HepG2 (cell line): ENCODE data around the gene GADD45B. TPM values are rescaled to one million over a fixed set of nuclear protein-coding genes. Genes with fewer than 3 reads are reported as not detected.

Experiments used
- ARID5B ChIP-seq: IDR thresholded peaks from 2 replicates; pipeline ENCODE4 v1.4.0; 2020; ENCODE audit warnings: mild to moderate bottlenecking, missing genetic modification reagents
- ELK4 ChIP-seq: sonication (generic); formaldehyde crosslinking; IDR thresholded peaks from 2 replicates; pipeline ENCODE4 v1.9.0; 2021; ENCODE audit warnings: missing genetic modification reagents, borderline replicate concordance
- EP300 ChIP-seq, 3 experiments: sonication (generic) in 1 of 3; formaldehyde crosslinking in 1 of 3; IDR thresholded peaks; 2 replicates each; pipeline versions ENCODE4 v1.5.1 to v1.6.1; 2011 to 2020; ENCODE audit warnings: low read depth in 2 of 3, low read length in 2 of 3, borderline replicate concordance in 1 of 3, improper control_type of control experiment in 1 of 3, mild to moderate bottlenecking in 1 of 3, missing genetic modification reagents in 1 of 3, moderate library complexity in 1 of 3
- HNRNPK ChIP-seq: fragments of 200-400 bp; formaldehyde crosslinking; IDR thresholded peaks from 2 replicates; pipeline ENCODE4 v1.6.1; 2018; ENCODE audit warnings: low read length, low read depth, moderate library complexity, mild to moderate bottlenecking; ENCODE audit not compliant: poor library complexity, severe bottlenecking
- SALL2 ChIP-seq: sonication (generic); formaldehyde crosslinking; IDR thresholded peaks from 2 replicates; pipeline ENCODE4 v1.8.1; 2023; ENCODE audit warnings: mild to moderate bottlenecking, missing genetic modification reagents, inconsistent platforms
- SRY ChIP-seq: sonication (generic); formaldehyde crosslinking; IDR thresholded peaks from 2 replicates; pipeline ENCODE4 v1.8.0; 2022; ENCODE audit warnings: mild to moderate bottlenecking, missing genetic modification reagents
- TOPORS ChIP-seq: sonication (generic); formaldehyde crosslinking; IDR thresholded peaks from 2 replicates; pipeline ENCODE4 v1.8.0; 2023; ENCODE audit warnings: mild to moderate bottlenecking, missing genetic modification reagents
- TP53 ChIP-seq: sonication (generic); formaldehyde crosslinking; conservative IDR thresholded peaks from 2 replicates; pipeline ENCODE4 v1.4.0; 2020; ENCODE audit warnings: missing genetic modification reagents
- ZBTB21 ChIP-seq: sonication (generic); formaldehyde crosslinking; IDR thresholded peaks from 2 replicates; pipeline ENCODE4 v1.4.0; 2020; ENCODE audit warnings: missing genetic modification reagents
- ZFP36L1 ChIP-seq: sonication (generic); formaldehyde crosslinking; IDR thresholded peaks from 2 replicates; pipeline ENCODE4 v1.8.0; 2022; ENCODE audit warnings: mild to moderate bottlenecking, missing genetic modification reagents, moderate library complexity
- ZFY ChIP-seq: sonication (generic); formaldehyde crosslinking; IDR thresholded peaks from 2 replicates; pipeline ENCODE4 v1.4.0; 2020; ENCODE audit warnings: missing genetic modification reagents
- ZNF724P ChIP-seq: sonication (generic); formaldehyde crosslinking; IDR thresholded peaks from 2 replicates; pipeline ENCODE4 v1.8.0; 2022; ENCODE audit warnings: missing genetic modification reagents, borderline replicate concordance
- ZNF773 ChIP-seq: sonication (generic); formaldehyde crosslinking; IDR thresholded peaks from 2 replicates; pipeline ENCODE4 v1.4.0; 2020; ENCODE audit warnings: missing genetic modification reagents, borderline replicate concordance
- polyA plus RNA-seq, 8 experiments: library from polyadenylated mRNA; depleted of rRNA in 3 of 8; stranded (reverse) in 7 of 8; unstranded in 1 of 8; fragments of >200 nt; fragmentation: Illumina TruSeq in 4 of 8; extraction: Trizol in 4 of 8; gene quantifications; 2 replicates each; pipeline versions ENCODE4 v1.2.1 to v1.2.3, GENCODE V29; 2011 to 2016; ENCODE audit warnings: low read depth in 4 of 8, missing spikeins in 1 of 8, mixed read lengths in 1 of 8; ENCODE audit not compliant: insufficient read depth in 1 of 8
- total RNA-seq, 5 experiments: library from RNA; depleted of rRNA; stranded (reverse); fragments of >200 nt; fragmentation: Illumina TruSeq; extraction: Trizol; gene quantifications; 2 replicates each; pipeline ENCODE4 v1.2.3, GENCODE V29; 2016; ENCODE audit warnings: low read depth in 1 of 5
- TF ChIP-seq, protein P1 (sequence below): fragments of 450-650 bp; IDR thresholded peaks from 2 replicates; pipeline ENCODE4 v1.6.1; 2017; ENCODE audit warnings: mild to moderate bottlenecking
- TF ChIP-seq, protein P2 (sequence below): sonication (generic); formaldehyde crosslinking; IDR thresholded peaks from 2 replicates; pipeline ENCODE4 v1.4.0; 2020; ENCODE audit warnings: missing genetic modification reagents

The GADD45B gene
- total and polyA plus RNA-seq, 2 of the 13 experiments (the other 11 are each of a cell fraction or from before 2014, with no cell fraction given), result 4.6 to 34.1 TPM

DNA sequence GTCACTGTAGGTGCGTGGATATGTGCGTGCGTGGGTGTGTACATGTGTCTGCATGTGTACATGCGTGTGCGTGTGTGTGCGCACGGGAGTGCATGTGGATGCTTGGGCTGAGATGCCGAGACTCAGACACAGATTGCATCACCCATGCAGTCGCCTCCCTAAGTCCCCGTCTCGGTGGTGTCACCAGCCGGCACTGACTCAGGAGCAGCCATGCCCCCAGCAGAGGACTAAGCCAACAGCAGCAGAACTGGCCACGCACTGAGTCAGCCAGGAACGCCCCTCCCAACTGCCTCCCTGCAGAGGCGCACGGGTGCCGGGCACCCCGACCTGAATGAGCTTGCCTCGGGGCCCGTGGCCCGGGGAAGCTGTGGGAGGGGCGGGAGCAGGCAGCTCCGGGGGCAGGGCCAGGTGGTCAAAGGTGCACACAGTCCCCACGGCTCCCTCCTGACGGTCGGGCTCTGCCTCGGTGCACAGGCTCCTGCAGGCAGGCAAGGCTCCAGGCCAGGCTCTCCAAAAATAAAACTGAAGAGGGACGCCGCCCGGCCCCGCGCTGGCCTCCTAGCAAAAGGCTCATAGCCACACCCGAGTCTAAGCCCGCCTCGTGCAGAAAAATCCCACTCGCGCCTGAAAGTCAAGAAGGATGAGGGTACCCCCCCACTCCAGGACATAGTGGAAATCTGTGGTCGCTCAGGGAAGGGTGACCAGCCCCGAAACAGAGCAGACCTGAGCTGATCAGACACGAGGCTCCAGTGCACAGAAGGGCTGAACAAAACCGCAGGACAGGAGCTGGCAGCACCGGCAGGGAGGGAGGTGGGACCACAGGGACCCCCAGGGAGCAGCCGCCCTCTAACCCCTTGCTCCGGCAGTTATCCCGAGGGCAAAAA, 49.2 kb downstream of the GADD45B start (continued):
- TF ChIP-seq, protein P1, sequence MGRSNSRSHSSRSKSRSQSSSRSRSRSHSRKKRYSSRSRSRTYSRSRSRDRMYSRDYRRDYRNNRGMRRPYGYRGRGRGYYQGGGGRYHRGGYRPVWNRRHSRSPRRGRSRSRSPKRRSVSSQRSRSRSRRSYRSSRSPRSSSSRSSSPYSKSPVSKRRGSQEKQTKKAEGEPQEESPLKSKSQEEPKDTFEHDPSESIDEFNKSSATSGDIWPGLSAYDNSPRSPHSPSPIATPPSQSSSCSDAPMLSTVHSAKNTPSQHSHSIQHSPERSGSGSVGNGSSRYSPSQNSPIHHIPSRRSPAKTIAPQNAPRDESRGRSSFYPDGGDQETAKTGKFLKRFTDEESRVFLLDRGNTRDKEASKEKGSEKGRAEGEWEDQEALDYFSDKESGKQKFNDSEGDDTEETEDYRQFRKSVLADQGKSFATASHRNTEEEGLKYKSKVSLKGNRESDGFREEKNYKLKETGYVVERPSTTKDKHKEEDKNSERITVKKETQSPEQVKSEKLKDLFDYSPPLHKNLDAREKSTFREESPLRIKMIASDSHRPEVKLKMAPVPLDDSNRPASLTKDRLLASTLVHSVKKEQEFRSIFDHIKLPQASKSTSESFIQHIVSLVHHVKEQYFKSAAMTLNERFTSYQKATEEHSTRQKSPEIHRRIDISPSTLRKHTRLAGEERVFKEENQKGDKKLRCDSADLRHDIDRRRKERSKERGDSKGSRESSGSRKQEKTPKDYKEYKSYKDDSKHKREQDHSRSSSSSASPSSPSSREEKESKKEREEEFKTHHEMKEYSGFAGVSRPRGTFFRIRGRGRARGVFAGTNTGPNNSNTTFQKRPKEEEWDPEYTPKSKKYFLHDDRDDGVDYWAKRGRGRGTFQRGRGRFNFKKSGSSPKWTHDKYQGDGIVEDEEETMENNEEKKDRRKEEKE, result no peak
- TF ChIP-seq SALL2 (CRISPR knock-in tag), result no peak
- TF ChIP-seq ARID5B (CRISPR knock-in tag), result peak; percentile 65
- no peak for TF ChIP-seq HNRNPK
- no peak for TF ChIP-seq TP53 (CRISPR knock-in tag)
- TF ChIP-seq TOPORS (CRISPR knock-in tag), result no peak
- TF ChIP-seq, protein P2, sequence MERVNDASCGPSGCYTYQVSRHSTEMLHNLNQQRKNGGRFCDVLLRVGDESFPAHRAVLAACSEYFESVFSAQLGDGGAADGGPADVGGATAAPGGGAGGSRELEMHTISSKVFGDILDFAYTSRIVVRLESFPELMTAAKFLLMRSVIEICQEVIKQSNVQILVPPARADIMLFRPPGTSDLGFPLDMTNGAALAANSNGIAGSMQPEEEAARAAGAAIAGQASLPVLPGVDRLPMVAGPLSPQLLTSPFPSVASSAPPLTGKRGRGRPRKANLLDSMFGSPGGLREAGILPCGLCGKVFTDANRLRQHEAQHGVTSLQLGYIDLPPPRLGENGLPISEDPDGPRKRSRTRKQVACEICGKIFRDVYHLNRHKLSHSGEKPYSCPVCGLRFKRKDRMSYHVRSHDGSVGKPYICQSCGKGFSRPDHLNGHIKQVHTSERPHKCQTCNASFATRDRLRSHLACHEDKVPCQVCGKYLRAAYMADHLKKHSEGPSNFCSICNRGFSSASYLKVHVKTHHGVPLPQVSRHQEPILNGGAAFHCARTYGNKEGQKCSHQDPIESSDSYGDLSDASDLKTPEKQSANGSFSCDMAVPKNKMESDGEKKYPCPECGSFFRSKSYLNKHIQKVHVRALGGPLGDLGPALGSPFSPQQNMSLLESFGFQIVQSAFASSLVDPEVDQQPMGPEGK (CRISPR knock-in tag), result peak; percentile 54
- 0 out of 2 replicates have a peak, but pooled peaks have one; percentile 52 for TF ChIP-seq ZNF724P (CRISPR knock-in tag)
- TF ChIP-seq ZNF773 (CRISPR knock-in tag), result no peak
- TF ChIP-seq EP300 (IDR thresholded peaks at IDR 0.05; ENCODE audit: low read depth in 2 of 2, low read length in 2 of 2), result no peak
- TF ChIP-seq EP300 (CRISPR knock-in tag; IDR thresholded peaks at IDR 0.05; ENCODE audit: borderline replicate concordance), result no peak
- TF ChIP-seq ELK4 (CRISPR knock-in tag), result no peak
- no peak for TF ChIP-seq ZFP36L1
- TF ChIP-seq ZFY (CRISPR knock-in tag), result peak; percentile 48
- no peak for TF ChIP-seq ZBTB21
- no peak for TF ChIP-seq SRY (CRISPR knock-in tag)
